Neural progenitor cell (in vitro differentiated cells): Measurements from ENCODE around the gene PRPSAP1.

Experiments
- EZH2 ChIP-seq: fragments of 200-600 bp; sonication (generic); IDR thresholded peaks from 2 replicates; pipeline ENCODE4 v1.6.1; 2017; ENCODE audit warnings: antibody characterized with exemption, mild to moderate bottlenecking, moderate library complexity
- EZH2phosphoT487 ChIP-seq: fragments of 200-600 bp; sonication (generic); IDR thresholded peaks from 2 replicates; pipeline ENCODE4 v1.6.1; 2017; ENCODE audit warnings: antibody characterized with exemption
- TF ChIP-seq, protein P1 (sequence below): fragments of 200-600 bp; sonication (generic); IDR thresholded peaks from 2 replicates; pipeline ENCODE4 v1.5.1; 2017; ENCODE audit warnings: antibody characterized with exemption, mild to moderate bottlenecking

- TF ChIP-seq, protein P1, sequence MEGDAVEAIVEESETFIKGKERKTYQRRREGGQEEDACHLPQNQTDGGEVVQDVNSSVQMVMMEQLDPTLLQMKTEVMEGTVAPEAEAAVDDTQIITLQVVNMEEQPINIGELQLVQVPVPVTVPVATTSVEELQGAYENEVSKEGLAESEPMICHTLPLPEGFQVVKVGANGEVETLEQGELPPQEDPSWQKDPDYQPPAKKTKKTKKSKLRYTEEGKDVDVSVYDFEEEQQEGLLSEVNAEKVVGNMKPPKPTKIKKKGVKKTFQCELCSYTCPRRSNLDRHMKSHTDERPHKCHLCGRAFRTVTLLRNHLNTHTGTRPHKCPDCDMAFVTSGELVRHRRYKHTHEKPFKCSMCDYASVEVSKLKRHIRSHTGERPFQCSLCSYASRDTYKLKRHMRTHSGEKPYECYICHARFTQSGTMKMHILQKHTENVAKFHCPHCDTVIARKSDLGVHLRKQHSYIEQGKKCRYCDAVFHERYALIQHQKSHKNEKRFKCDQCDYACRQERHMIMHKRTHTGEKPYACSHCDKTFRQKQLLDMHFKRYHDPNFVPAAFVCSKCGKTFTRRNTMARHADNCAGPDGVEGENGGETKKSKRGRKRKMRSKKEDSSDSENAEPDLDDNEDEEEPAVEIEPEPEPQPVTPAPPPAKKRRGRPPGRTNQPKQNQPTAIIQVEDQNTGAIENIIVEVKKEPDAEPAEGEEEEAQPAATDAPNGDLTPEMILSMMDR, result peak; percentile 92
- no peak for TF ChIP-seq EZH2phosphoT487
- no peak for TF ChIP-seq EZH2
These were observed 44.2 kb upstream of the PRPSAP1 start for GRCh38 chr17:76397687-76398522.
